K562 (cell line): ENCODE data around the gene HYPK. TPM values are rescaled to one million over a fixed set of nuclear protein-coding genes. Genes with fewer than 3 reads are reported as not detected.

Source experiments
- E2F3 ChIP-seq: fragments of 250-450 bp; sonication (Bioruptor Pico); IDR thresholded peaks from 2 replicates; pipeline ENCODE4 v1.4.0; 2020; ENCODE audit warnings: mild to moderate bottlenecking
- ELF1 ChIP-seq: fragments of 200-800 bp; sonication (Bioruptor generic); IDR thresholded peaks from 2 replicates; pipeline ENCODE4 v1.6.1; 2016; ENCODE audit warnings: missing genetic modification characterization, missing compliant biosample characterization
- ETV5 ChIP-seq: sonication (generic); formaldehyde crosslinking; IDR thresholded peaks from 2 replicates; pipeline ENCODE4 v1.4.0; 2020; ENCODE audit warnings: low read depth, mild to moderate bottlenecking, missing genetic modification reagents
- FOXK2 ChIP-seq, 2 experiments: fragments of 450-650 bp; IDR thresholded peaks in 1 of 2; conservative IDR thresholded peaks in 1 of 2; 2 replicates each; pipeline ENCODE4 v1.6.1; 2016; ENCODE audit warnings: low read depth in 2 of 2, mild to moderate bottlenecking in 1 of 2
- FOXP1 ChIP-seq: sonication (generic); formaldehyde crosslinking; IDR thresholded peaks from 2 replicates; pipeline ENCODE4 v1.8.0; 2022; ENCODE audit warnings: mild to moderate bottlenecking, missing genetic modification reagents
- GTF2A2 ChIP-seq: IDR thresholded peaks from 2 replicates; pipeline ENCODE4 v1.6.1; 2016; ENCODE audit warnings: mild to moderate bottlenecking, missing genetic modification characterization, missing compliant biosample characterization
- HOXB6 ChIP-seq: fragments of 250-450 bp; sonication (Bioruptor Pico); IDR thresholded peaks from 2 replicates; pipeline ENCODE4 v1.5.1; 2022; ENCODE audit warnings: mild to moderate bottlenecking, borderline replicate concordance
- KDM4B ChIP-seq, 2 experiments: fragments of 450-650 bp in 1 of 2; sonication (generic) in 1 of 2; IDR thresholded peaks; 2 replicates each; pipeline ENCODE4 v1.6.1; 2016 to 2017; ENCODE audit warnings: borderline replicate concordance in 2 of 2, antibody characterized with exemption in 1 of 2, low read depth in 1 of 2, mild to moderate bottlenecking in 1 of 2
- MAZ ChIP-seq, 2 experiments: fragments of 450-650 bp in 1 of 2; sonication (generic) in 1 of 2; formaldehyde crosslinking; IDR thresholded peaks in 1 of 2; conservative IDR thresholded peaks in 1 of 2; 2 replicates each; pipeline versions ENCODE4 v1.4.0 to v1.5.0; 2020; ENCODE audit warnings: mild to moderate bottlenecking in 1 of 2, missing genetic modification reagents in 1 of 2
- PHF20 ChIP-seq: fragments of 450-650 bp; IDR thresholded peaks from 2 replicates; pipeline ENCODE4 v1.6.1; 2018; ENCODE audit not compliant: partially characterized antibody
- PML ChIP-seq: IDR thresholded peaks from 2 replicates; pipeline ENCODE4 v1.6.1; 2012; ENCODE audit warnings: low read length, inconsistent platforms
- STAT5A ChIP-seq: IDR thresholded peaks from 2 replicates; pipeline ENCODE4 v1.6.1; 2012; ENCODE audit warnings: low read length, inconsistent platforms, borderline replicate concordance
- polyA plus RNA-seq, 8 experiments: library from polyadenylated mRNA; depleted of rRNA in 4 of 8; stranded (reverse) in 5 of 8; unstranded in 3 of 8; fragments of >200 nt; fragmentation: Nextera tagmentation in 2 of 8; fragmentation: Illumina TruSeq in 1 of 8; extraction: Ambion mirVana in 2 of 8; extraction: Trizol in 1 of 8; gene quantifications; 2 replicates each; pipeline versions ENCODE4 v1.2.1 to v1.2.3, GENCODE V29; 2011 to 2014; ENCODE audit warnings: inconsistent platforms in 1 of 8, missing spikeins in 1 of 8
- total RNA-seq, 7 experiments: library from RNA; depleted of rRNA in 6 of 7; stranded (reverse); fragments of >200 nt in 6 of 7; fragmentation: Illumina TruSeq in 2 of 7; extraction: Trizol in 2 of 7; gene quantifications; 2 replicates each; pipeline versions ENCODE4 v1.2.1 to v1.2.3, GENCODE V29; 2011 to 2021; ENCODE audit warnings: low replicate concordance in 1 of 7
- TF ChIP-seq, protein P1 (sequence below): fragments of 450-650 bp; IDR thresholded peaks from 2 replicates; pipeline ENCODE4 v1.6.1; 2018; ENCODE audit not compliant: partially characterized antibody
- TF ChIP-seq, protein P2 (sequence below), 2 experiments: IDR thresholded peaks; 2 replicates each; pipeline ENCODE4 v1.6.1; 2011; ENCODE audit warnings: borderline replicate concordance in 1 of 2, control low read depth in 1 of 2, low read depth in 1 of 2, low read length in 1 of 2, mild to moderate bottlenecking in 1 of 2, mixed read lengths in 1 of 2, moderate library complexity in 1 of 2; ENCODE audit not compliant: insufficient read depth in 1 of 2, insufficient read length in 1 of 2, poor library complexity in 1 of 2, severe bottlenecking in 1 of 2; ENCODE audit errors: extremely low read depth in 1 of 2
- TF ChIP-seq, protein P3 (sequence below): fragments of 250-450 bp; sonication (Bioruptor Pico); IDR thresholded peaks from 2 replicates; pipeline ENCODE4 v1.4.0; 2020
- TF ChIP-seq, protein P4 (sequence below): fragments of 450-650 bp; formaldehyde crosslinking; IDR thresholded peaks from 2 replicates; pipeline ENCODE4 v1.4.0; 2022; ENCODE audit warnings: mild to moderate bottlenecking, moderate library complexity

HYPK gene
- total and polyA plus RNA-seq, 9 of the 15 experiments (the other 6 are each of a cell fraction or from before 2014, with no cell fraction given), result 7.2 to 28.0 (median 21.1) TPM

DNA sequence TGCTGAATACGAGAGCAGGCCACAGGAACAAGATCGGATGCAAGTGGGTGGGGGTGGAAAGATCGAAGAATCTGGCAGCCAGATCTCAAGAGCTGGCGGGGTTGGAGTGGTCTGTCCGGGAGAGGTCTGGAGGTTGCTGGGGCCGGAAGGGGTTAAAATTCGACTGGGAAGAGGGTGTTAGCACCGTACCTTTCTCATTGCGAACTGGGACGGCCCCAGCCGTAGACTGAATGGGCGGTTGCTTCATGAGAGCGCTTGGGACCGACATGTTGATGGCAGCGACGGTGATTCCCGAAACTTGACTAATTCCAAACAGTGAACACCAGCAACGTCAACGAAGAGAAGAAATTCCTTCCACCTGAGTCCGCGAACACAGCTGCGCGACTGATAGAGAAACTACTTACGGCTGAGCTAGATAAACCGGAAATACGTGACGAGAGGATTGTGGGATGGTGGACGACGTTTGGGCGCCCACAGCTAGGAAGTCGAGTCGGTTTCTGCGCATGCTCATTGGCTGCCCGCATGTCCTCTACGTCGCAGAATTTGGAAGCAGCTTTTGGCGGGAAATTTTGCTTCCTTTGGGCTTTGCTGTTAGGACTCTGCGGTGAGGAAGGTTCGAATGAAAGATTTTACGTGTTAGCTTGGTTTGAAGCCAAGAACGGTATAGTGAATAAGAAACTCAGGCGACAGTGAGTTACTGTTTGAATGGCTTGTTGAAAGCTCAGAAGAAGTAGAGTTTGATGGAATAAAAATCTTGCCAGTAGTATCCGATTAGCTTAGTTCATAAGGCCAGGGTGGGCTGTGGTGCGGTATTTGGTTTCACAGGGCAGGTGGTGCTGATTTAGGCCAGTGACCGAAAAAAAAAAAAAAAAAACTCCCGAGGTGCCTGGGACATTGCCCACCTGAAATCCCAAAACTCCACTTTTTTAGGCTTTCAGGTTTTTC, 24.2 kb downstream of the HYPK start, which contains the start of gene MFAP1 (continued):
- TF ChIP-seq, protein P1, sequence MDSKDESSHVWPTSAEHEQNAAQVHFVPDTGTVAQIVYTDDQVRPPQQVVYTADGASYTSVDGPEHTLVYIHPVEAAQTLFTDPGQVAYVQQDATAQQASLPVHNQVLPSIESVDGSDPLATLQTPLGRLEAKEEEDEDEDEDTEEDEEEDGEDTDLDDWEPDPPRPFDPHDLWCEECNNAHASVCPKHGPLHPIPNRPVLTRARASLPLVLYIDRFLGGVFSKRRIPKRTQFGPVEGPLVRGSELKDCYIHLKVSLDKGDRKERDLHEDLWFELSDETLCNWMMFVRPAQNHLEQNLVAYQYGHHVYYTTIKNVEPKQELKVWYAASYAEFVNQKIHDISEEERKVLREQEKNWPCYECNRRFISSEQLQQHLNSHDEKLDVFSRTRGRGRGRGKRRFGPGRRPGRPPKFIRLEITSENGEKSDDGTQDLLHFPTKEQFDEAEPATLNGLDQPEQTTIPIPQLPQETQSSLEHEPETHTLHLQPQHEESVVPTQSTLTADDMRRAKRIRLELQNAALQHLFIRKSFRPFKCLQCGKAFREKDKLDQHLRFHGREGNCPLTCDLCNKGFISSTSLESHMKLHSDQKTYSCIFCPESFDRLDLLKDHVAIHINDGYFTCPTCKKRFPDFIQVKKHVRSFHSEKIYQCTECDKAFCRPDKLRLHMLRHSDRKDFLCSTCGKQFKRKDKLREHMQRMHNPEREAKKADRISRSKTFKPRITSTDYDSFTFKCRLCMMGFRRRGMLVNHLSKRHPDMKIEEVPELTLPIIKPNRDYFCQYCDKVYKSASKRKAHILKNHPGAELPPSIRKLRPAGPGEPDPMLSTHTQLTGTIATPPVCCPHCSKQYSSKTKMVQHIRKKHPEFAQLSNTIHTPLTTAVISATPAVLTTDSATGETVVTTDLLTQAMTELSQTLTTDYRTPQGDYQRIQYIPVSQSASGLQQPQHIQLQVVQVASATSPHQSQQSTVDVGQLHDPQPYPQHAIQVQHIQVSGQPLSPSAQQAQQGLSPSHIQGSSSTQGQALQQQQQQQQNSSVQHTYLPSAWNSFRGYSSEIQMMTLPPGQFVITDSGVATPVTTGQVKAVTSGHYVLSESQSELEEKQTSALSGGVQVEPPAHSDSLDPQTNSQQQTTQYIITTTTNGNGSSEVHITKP, result peak; percentile 37
- peak; percentile 51; the same call in 1 of the 2 replicates for TF ChIP-seq STAT5A
- peak in 1 of 2 experiments; percentile 45; a peak in 1 of 4 replicates for TF ChIP-seq MAZ (CRISPR knock-in tag; conservative IDR thresholded peaks at IDR 0.05 in 1 of 2, IDR thresholded peaks at IDR 0.05 in 1 of 2)
- peak; percentile 90 for TF ChIP-seq PML
- TF ChIP-seq, protein P2, sequence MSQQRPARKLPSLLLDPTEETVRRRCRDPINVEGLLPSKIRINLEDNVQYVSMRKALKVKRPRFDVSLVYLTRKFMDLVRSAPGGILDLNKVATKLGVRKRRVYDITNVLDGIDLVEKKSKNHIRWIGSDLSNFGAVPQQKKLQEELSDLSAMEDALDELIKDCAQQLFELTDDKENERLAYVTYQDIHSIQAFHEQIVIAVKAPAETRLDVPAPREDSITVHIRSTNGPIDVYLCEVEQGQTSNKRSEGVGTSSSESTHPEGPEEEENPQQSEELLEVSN (IDR thresholded peaks at IDR 0.05; ENCODE audit: borderline replicate concordance in 1 of 2, extremely low read depth in 1 of 2, insufficient read depth in 1 of 2, insufficient read length in 1 of 2, low read depth in 1 of 2, low read length in 1 of 2, poor library complexity in 1 of 2, severe bottlenecking in 1 of 2), result peak; percentile 98 to 100
- TF ChIP-seq GTF2A2, result no peak
- TF ChIP-seq FOXK2 (conservative IDR thresholded peaks at IDR 0.05 in 1 of 2, IDR thresholded peaks at IDR 0.05 in 1 of 2; ENCODE audit: low read depth in 2 of 2), result peak; percentile 77 to 89; a peak in 3 of 4 replicates
- TF ChIP-seq PHF20, result peak; percentile 77
- peak; percentile 95 for TF ChIP-seq ELF1
- peak; percentile 82 for TF ChIP-seq ETV5 (CRISPR knock-in tag)
- peak; percentile 54; the same call in 1 of the 2 replicates for TF ChIP-seq FOXP1 (CRISPR knock-in tag)
- TF ChIP-seq, protein P3, sequence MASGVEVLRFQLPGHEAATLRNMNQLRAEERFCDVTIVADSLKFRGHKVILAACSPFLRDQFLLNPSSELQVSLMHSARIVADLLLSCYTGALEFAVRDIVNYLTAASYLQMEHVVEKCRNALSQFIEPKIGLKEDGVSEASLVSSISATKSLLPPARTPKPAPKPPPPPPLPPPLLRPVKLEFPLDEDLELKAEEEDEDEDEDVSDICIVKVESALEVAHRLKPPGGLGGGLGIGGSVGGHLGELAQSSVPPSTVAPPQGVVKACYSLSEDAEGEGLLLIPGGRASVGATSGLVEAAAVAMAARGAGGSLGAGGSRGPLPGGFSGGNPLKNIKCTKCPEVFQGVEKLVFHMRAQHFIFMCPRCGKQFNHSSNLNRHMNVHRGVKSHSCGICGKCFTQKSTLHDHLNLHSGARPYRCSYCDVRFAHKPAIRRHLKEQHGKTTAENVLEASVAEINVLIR (CRISPR knock-in tag), result peak; percentile 61
- TF ChIP-seq, protein P4, sequence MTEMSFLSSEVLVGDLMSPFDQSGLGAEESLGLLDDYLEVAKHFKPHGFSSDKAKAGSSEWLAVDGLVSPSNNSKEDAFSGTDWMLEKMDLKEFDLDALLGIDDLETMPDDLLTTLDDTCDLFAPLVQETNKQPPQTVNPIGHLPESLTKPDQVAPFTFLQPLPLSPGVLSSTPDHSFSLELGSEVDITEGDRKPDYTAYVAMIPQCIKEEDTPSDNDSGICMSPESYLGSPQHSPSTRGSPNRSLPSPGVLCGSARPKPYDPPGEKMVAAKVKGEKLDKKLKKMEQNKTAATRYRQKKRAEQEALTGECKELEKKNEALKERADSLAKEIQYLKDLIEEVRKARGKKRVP (CRISPR knock-in tag), result no peak
- TF ChIP-seq E2F3 (CRISPR knock-in tag), result peak; percentile 95
- no peak for TF ChIP-seq HOXB6 (CRISPR knock-in tag)
- TF ChIP-seq KDM4B (IDR thresholded peaks at IDR 0.05; ENCODE audit: borderline replicate concordance in 2 of 2, low read depth in 1 of 2), result peak in 1 of 2 experiments; percentile 82; a peak in 1 of 4 replicates
